GM12865 (cell line): ENCODE measurements around the gene PDE11A.

Source experiments
- DNase-seq: peaks from one replicate; pipeline ENCODE4 v3.0.0; 2010; ENCODE audit warnings: low read depth
- H3K4me3 ChIP-seq: 2 replicates; pipeline ENCODE4 v1.5.1; 2011; ENCODE audit warnings: mild to moderate bottlenecking, low read depth, low read length, control low read depth
- CTCF ChIP-seq: IDR thresholded peaks from 2 replicates; pipeline ENCODE4 v1.5.1; 2011; ENCODE audit warnings: low read length, control low read depth, low read depth, inconsistent platforms; ENCODE audit not compliant: insufficient read depth; ENCODE audit errors: missing control alignments

PDE11A gene

DNA sequence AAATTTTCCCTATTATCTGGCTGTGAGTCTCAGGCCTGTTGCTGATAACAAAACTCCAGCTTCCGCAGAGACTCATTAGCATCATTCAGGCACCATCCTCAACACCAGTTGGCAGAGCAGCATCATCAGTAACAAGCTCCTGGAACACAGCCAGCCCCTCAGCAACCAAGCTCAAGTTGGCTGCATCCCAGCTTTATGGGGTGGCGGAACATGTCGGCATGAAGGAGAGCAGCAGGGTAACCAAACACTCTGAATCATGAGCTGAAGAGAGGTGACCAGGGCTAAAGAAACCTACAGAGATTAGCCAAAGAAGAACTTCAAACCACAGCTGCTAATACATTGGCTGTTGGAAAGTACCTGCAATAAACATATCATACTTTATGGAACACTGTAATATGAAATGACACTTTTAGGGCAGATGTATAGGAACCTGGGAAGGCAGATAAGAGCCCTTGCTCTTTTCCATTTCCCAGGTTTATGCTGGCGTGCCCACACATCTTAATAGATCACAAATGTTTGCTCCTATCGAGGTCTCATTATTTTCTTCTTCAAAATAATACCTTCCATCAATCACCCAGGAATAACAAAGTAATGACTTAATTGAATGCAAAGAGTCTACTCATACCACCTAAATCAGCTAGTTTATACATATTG is 63.8 kb downstream of the PDE11A start:
- no peak overlapping the region for H3K4me3 ChIP-seq
- TF ChIP-seq CTCF, result no peak
- DNase-seq, result no peak

GRCh38 chr2:178006710-178007109 is 65.9 kb downstream of the PDE11A start:
- no peak for TF ChIP-seq CTCF
- DNase-seq, result no peak
- H3K4me3 ChIP-seq, result no peak overlapping the region

- H3K4me3 ChIP-seq, result no peak overlapping the region
- no peak for TF ChIP-seq CTCF
- DNase-seq, result no peak
Measured at GRCh38 chr2:178005756-178006155, 66.8 kb downstream of the PDE11A start.

GRCh38 chr2:178002038-178002437 is 70.5 kb downstream of the PDE11A start:
- no peak for TF ChIP-seq CTCF
- no peak overlapping the region for H3K4me3 ChIP-seq
- no peak for DNase-seq

DNA sequence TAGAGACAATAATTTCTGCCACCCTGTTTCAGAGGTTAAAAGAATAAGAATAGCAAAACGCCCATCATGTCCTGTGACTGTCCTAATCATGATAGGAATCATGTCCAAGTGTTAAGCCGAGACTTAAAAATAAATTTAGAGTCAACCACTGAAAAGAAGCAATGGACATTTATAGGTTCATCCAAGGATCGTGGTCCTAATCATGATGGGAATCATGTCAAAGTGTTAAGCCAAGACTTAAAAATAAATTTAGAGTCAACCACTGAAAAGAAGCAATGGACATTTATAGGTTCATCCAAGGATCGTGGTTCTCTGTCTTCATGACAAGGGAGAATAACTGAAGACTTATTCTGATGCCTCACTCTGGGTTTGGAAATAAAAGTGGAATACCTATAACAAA is 73.6 kb downstream of the PDE11A start:
- H3K4me3 ChIP-seq, result no peak overlapping the region
- DNase-seq, result no peak
- TF ChIP-seq CTCF, result no peak

DNA sequence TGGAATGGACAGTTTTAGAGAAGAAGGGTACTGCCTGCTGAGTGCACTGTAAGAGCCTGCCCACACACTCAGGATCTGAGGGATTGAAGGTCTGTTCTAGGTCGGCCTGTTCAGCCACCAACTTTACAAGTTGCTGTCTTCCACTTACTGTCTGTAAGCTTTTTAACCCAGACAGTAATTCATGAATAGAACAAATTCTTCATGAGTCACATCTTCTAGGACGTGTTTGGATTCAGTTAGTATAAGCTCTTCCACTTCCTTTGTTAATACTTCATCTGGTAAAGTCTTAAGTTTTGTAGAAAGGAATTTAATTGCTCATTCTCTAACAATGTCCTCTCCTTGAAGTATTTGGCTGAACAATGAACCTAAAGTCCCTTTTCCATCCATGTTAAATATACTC is 74.6 kb downstream of the PDE11A start:
- no peak for TF ChIP-seq CTCF
- DNase-seq, result no peak
- no peak overlapping the region for H3K4me3 ChIP-seq

GRCh38 chr2:177992992-177993391 is 79.6 kb downstream of the PDE11A start:
- no peak for DNase-seq
- no peak overlapping the region for H3K4me3 ChIP-seq
- no peak for TF ChIP-seq CTCF
